ENCODE results near the gene ABHD4.

DNA sequence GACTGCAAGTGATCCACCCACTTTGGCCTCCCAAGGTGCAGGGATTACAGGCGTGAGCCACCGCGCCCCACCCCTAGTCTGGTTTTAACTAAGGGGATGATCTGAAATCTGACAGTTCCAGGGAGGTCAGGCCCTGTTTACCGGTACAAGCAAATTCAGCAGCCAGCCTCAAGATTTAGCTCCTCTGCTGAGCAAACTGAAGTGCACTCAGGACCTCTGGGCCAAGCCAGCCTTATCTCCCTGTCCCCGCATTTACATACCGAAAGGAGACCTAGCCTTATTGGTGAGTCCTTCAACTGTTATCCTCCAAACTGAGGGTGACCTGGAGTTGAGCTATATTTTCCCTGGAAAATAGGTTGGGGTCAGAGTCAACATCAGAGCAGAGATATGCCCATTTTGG lies 835 bp upstream of the ABHD4 start:
- no peak for TF ChIP-seq EZH2 (IDR thresholded peaks at IDR 0.05)
- TF ChIP-seq POLR2AphosphoS5 (IDR thresholded peaks at IDR 0.05; ENCODE audit: borderline replicate concordance, low read depth, low read length) = no peak
